OCI-LY3 (cell line): ENCODE data around the gene APCDD1L.

Experiments used
- H2AFZ ChIP-seq: fragments of 200-600, 300-600 bp; shearing (Covaris generic); 2 replicates; pipeline ENCODE4 v1.6.0; 2014; ENCODE audit warnings: antibody characterized with exemption, low read depth, low read length
- H3K27ac ChIP-seq: fragments of 200-600, 300-600 bp; sonication (generic); 2 replicates; pipeline ENCODE4 v1.5.1; 2014; ENCODE audit warnings: mild to moderate bottlenecking, low read length, moderate library complexity, mixed read lengths
- H3K27me3 ChIP-seq: fragments of 200-600, 300-600 bp; sonication (generic); 2 replicates; pipeline ENCODE4 v1.6.1; 2014; ENCODE audit warnings: low read depth, low read length, mixed read lengths
- H3K36me3 ChIP-seq: fragments of 200-600, 300-600 bp; sonication (generic); replicated peaks from 2 replicates; pipeline ENCODE3; 2014; ENCODE audit warnings: low read depth, low read length, mixed read lengths
- H3K4me1 ChIP-seq: fragments of 300-600, 200-600 bp; sonication (generic); 2 replicates; pipeline ENCODE4 v1.6.1; 2014; ENCODE audit warnings: low read length, mixed read lengths
- H3K4me2 ChIP-seq: fragments of 200-600, 300-600 bp; sonication (generic); 2 replicates; pipeline ENCODE4 v1.6.1; 2014; ENCODE audit warnings: low read length, mixed read lengths
- H3K4me3 ChIP-seq: fragments of 300-600, 200-600 bp; sonication (generic); 2 replicates; pipeline ENCODE4 v1.5.1; 2014; ENCODE audit warnings: antibody characterized with exemption, mild to moderate bottlenecking, low read length, moderate library complexity
- H3K79me2 ChIP-seq: fragments of 300-600, 200-600 bp; shearing (Covaris generic); 2 replicates; pipeline ENCODE4 v1.6.1; 2014; ENCODE audit warnings: mild to moderate bottlenecking, low read length, mixed read lengths
- H3K9ac ChIP-seq: fragments of 300-600, 200-600 bp; shearing (Covaris generic); 2 replicates; pipeline ENCODE4 v1.6.0; 2014; ENCODE audit warnings: mild to moderate bottlenecking, low read length, moderate library complexity
- H3K9me3 ChIP-seq: fragments of 200-600, 300-600 bp; shearing (Covaris generic); 2 replicates; pipeline ENCODE4 v1.6.1; 2014; ENCODE audit warnings: low read length, mixed read lengths; ENCODE audit not compliant: insufficient read depth
- H4K20me1 ChIP-seq: fragments of 200-600, 300-600 bp; sonication (generic); 2 replicates; pipeline ENCODE4 v1.6.1; 2016; ENCODE audit warnings: low read length, mixed read lengths; ENCODE audit not compliant: insufficient read depth
- CTCF ChIP-seq: fragments of 200-600, 300-600 bp; sonication (generic); IDR thresholded peaks from 2 replicates; pipeline ENCODE4 v1.5.1; 2014; ENCODE audit warnings: antibody characterized with exemption, low read length, low read depth
- EZH2phosphoT487 ChIP-seq: fragments of 200-600 bp; shearing (Covaris generic); IDR thresholded peaks from 2 replicates; pipeline ENCODE4 v1.6.1; 2018; ENCODE audit warnings: antibody characterized with exemption, mixed run types, low read depth

The APCDD1L gene

DNA sequence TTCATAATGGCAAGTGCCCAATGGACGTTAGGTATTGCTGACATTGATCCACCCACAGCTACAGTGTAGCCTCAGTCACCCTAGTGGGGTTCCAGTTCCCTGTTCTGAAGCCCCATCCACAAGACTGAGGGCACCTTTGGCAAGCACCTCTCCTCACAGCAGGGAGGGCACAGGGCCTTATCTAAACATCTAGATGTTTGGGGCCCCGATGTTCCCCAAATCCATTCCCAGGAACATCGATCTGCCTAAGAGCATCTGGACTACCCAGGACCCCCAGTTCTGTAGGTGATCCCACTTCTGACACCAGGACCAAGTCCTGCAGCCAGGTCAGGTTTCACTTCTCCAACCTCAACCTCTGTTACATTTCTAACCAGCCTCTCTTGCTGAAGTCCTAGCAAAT lies 10.6 kb downstream of the APCDD1L start:
- Histone ChIP-seq H3K9ac (no peak overlapping the region), H3K4me1 (no peaks in the 10 kb centered on the region), H3K4me2 (no peak overlapping the region), H3K36me3 (no peaks in the 10 kb centered on the region), H3K27ac (no peak overlapping the region), H4K20me1 (no peaks in the 10 kb centered on the region), H2AFZ (no peak overlapping the region), H3K9me3 (peaks cover 19% of the 10 kb centered on the region), H3K4me3 (no peak overlapping the region), H3K79me2 (no peaks in the 10 kb centered on the region), H3K27me3 (peaks cover 6% of the 10 kb centered on the region; the same call in 1 of the 2 replicates)
- TF ChIP-seq EZH2phosphoT487 (no peak), CTCF (no peak)

- H3K79me2 ChIP-seq, result no peaks in the 10 kb centered on the region
- H3K27me3 ChIP-seq, result peaks cover 12% of the 10 kb centered on the region
- H4K20me1 ChIP-seq, result no peaks in the 10 kb centered on the region
- TF ChIP-seq EZH2phosphoT487, result no peak
- TF ChIP-seq CTCF, result no peak
- H3K27ac ChIP-seq, result no peak overlapping the region
- H3K9me3 ChIP-seq, result peaks cover 19% of the 10 kb centered on the region
- H3K36me3 ChIP-seq, result no peaks in the 10 kb centered on the region
- H3K4me2 ChIP-seq, result no peak overlapping the region
- H3K4me1 ChIP-seq, result no peaks in the 10 kb centered on the region
- no peak overlapping the region for H2AFZ ChIP-seq
- H3K4me3 ChIP-seq, result no peak overlapping the region
- no peak overlapping the region for H3K9ac ChIP-seq
Observed at GRCh38 chr20:58503668-58504067, 11.5 kb downstream of the APCDD1L start.

GRCh38 chr20:58500256-58500655 lies 14.9 kb downstream of the APCDD1L start:
- no peak for TF ChIP-seq CTCF
- TF ChIP-seq EZH2phosphoT487, result no peak
- H2AFZ ChIP-seq, result no peak overlapping the region
- no peaks in the 10 kb centered on the region for H3K4me1 ChIP-seq
- H3K79me2 ChIP-seq, result no peaks in the 10 kb centered on the region
- no peaks in the 10 kb centered on the region for H4K20me1 ChIP-seq
- H3K36me3 ChIP-seq, result no peaks in the 10 kb centered on the region
- no peak overlapping the region for H3K9ac ChIP-seq
- no peak overlapping the region for H3K4me2 ChIP-seq
- H3K4me3 ChIP-seq, result no peak overlapping the region
- 0 out of 2 replicates have a peak, but pooled peaks cover 7% of the 10 kb centered on the region for H3K9me3 ChIP-seq
- H3K27me3 ChIP-seq, result peaks cover 20% of the 10 kb centered on the region
- H3K27ac ChIP-seq, result no peak overlapping the region

DNA sequence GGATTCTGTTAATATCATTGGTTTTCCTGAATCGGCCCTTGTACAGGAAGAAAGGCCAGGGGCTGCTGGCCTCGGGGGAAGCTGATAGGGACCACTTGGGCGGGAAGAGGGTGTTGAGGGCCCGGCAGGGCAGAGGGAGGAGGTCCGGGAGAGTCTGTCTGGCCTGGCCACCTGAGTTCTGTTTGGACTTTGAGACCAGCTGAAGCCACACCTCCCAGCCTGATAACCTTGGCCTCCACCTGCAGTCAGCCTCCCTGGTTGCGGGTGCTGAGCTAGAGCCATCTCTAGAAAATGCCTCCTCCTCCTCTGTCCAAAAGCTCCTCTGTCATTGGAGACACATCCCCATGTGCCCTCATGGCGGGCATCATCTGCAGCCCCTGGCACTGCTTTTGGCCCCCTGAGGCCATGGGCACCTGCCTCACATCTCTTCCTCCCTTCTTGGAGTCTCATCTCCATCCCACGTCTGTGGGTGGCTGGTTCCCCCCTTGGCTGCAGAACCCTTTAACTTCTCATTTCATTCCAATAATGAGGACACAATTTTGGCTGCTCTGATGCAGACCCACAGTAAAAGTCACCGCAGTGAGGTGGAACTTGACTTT lies 16.6 kb downstream of the APCDD1L start:
- TF ChIP-seq EZH2phosphoT487, result no peak
- TF ChIP-seq CTCF, result no peak
- H3K9ac ChIP-seq, result no peak overlapping the region
- H3K27ac ChIP-seq, result no peak overlapping the region
- no peaks in the 10 kb centered on the region for H3K4me1 ChIP-seq
- H3K4me3 ChIP-seq, result no peak overlapping the region
- no peak overlapping the region for H2AFZ ChIP-seq
- H4K20me1 ChIP-seq, result no peaks in the 10 kb centered on the region
- H3K27me3 ChIP-seq, result peaks cover 13% of the 10 kb centered on the region; the same call in 1 of the 2 replicates
- no peaks in the 10 kb centered on the region for H3K79me2 ChIP-seq
- H3K9me3 ChIP-seq, result no peaks in the 10 kb centered on the region
- no peaks in the 10 kb centered on the region for H3K36me3 ChIP-seq
- H3K4me2 ChIP-seq, result no peak overlapping the region
